Measurements from ENCODE around the gene UNC93A.

- TF ChIP-seq NONO (IDR thresholded peaks at IDR 0.05; ENCODE audit: low read depth in 2 of 2, low read length in 1 of 2) (no peak), FOXK2 (conservative IDR thresholded peaks at IDR 0.05 in 1 of 2, IDR thresholded peaks at IDR 0.05 in 1 of 2; ENCODE audit: low read depth in 2 of 2) (no peak)
These were observed 45.9 kb downstream of the UNC93A start for GRCh38 chr6:167336844-167337630.
